IMR-90 (cell line): ENCODE data around the gene UPP2. TPM values are rescaled to one million over a fixed set of nuclear protein-coding genes. Genes with fewer than 3 reads are reported as not detected.

Source experiments
- ATAC-seq: fragments of 200-7000 bp; cut with Tn5 transposase; 2 replicates; pipeline ENCODE4 v1.9.1; 2020; ENCODE audit warnings: low read depth, mild to moderate bottlenecking, moderate library complexity
- BruUV-seq: library from RNA; stranded (reverse); fragments of 400-500 nt; replicated peaks from 2 replicates; lab custom pipeline; 2021; lab: Mats Ljungman, UMichigan
- CTCF ChIA-PET: fragments of 300-600 bp; formaldehyde crosslinking; extraction: SDS; loops from one replicate; lab custom pipeline; 2021; ENCODE audit warnings: antibody characterized with exemption; lab: Yijun Ruan, JAX
- POLR2A ChIA-PET: fragments of 300-600 bp; sonication (Branson Sonifier 250); formaldehyde crosslinking; loops from one replicate; lab custom pipeline; 2022; ENCODE audit warnings: antibody characterized with exemption; ENCODE audit not compliant: unreplicated experiment; lab: Charles Lee
- DNase-seq: peaks from one replicate; pipeline ENCODE4 v3.0.0; 2013
- H2AFZ ChIP-seq: replicated peaks from 2 replicates; pipeline ENCODE3; 2013; ENCODE audit warnings: low read length, mild to moderate bottlenecking; ENCODE audit not compliant: poor library complexity
- H2AK5ac ChIP-seq: 2 replicates; pipeline ENCODE4 v1.6.1; 2013; ENCODE audit warnings: low read depth, low read length, inconsistent platforms
- H2AK9ac ChIP-seq: replicated peaks from 2 replicates; pipeline ENCODE3; 2013; ENCODE audit warnings: mild to moderate bottlenecking, low read depth, low read length, moderate library complexity; ENCODE audit not compliant: poor library complexity
- H2BK120ac ChIP-seq: 2 replicates; pipeline ENCODE4 v1.6.1; 2013; ENCODE audit warnings: low read depth, low read length, inconsistent platforms
- H2BK15ac ChIP-seq: 3 replicates; pipeline ENCODE4 v1.6.1; 2013; ENCODE audit warnings: low read depth, low read length, inconsistent platforms
- H2BK20ac ChIP-seq: 2 replicates; pipeline ENCODE4 v1.6.1; 2013; ENCODE audit warnings: low read depth, mild to moderate bottlenecking, inconsistent platforms, low read length, moderate library complexity
- H2BK5ac ChIP-seq: 2 replicates; pipeline ENCODE4 v1.6.1; 2013; ENCODE audit warnings: mild to moderate bottlenecking, low read depth, low read length, inconsistent platforms; ENCODE audit not compliant: poor library complexity, severe bottlenecking
- H3K14ac ChIP-seq: replicated peaks from 2 replicates; pipeline ENCODE4 v1.6.1; 2013; ENCODE audit warnings: low read depth, low read length, inconsistent platforms
- H3K18ac ChIP-seq: 2 replicates; pipeline ENCODE4 v1.6.1; 2013; ENCODE audit warnings: low read depth, low read length, control low read depth
- H3K23ac ChIP-seq: 2 replicates; pipeline ENCODE4 v1.6.1; 2013; ENCODE audit warnings: low read depth, low read length, inconsistent platforms
- H3K27ac ChIP-seq: 2 replicates; pipeline ENCODE4 v1.5.1; 2013; ENCODE audit warnings: mild to moderate bottlenecking, control low read depth, low read length; ENCODE audit not compliant: insufficient read depth
- H3K27me3 ChIP-seq: 2 replicates; pipeline ENCODE4 v1.6.1; 2013; ENCODE audit warnings: low read length; ENCODE audit not compliant: control insufficient read depth, insufficient read depth
- H3K36me3 ChIP-seq: 2 replicates; pipeline ENCODE4 v1.6.1; 2013; ENCODE audit warnings: low read length, mixed read lengths; ENCODE audit not compliant: control insufficient read depth, insufficient read depth
- H3K4ac ChIP-seq: 2 replicates; pipeline ENCODE4 v1.6.1; 2013; ENCODE audit warnings: low read depth, low read length, inconsistent platforms
- H3K4me1 ChIP-seq: 2 replicates; pipeline ENCODE4 v1.6.1; 2013; ENCODE audit warnings: low read length, mixed read lengths; ENCODE audit not compliant: control insufficient read depth, insufficient read depth
- H3K4me2 ChIP-seq: 2 replicates; pipeline ENCODE4 v1.6.1; 2013; ENCODE audit warnings: low read depth, mild to moderate bottlenecking, control low read depth, low read length, moderate library complexity
- H3K4me3 ChIP-seq: 2 replicates; pipeline ENCODE4 v1.5.1; 2013; ENCODE audit warnings: low read depth, mild to moderate bottlenecking, control low read depth, low read length, moderate library complexity; ENCODE audit not compliant: insufficient read depth
- H3K56ac ChIP-seq: 2 replicates; pipeline ENCODE4 v1.6.1; 2013; ENCODE audit warnings: low read length, inconsistent platforms; ENCODE audit not compliant: insufficient read depth; ENCODE audit errors: extremely low read depth
- H3K79me1 ChIP-seq, 2 experiments: 2 replicates each; pipeline ENCODE4 v1.6.1; 2013; ENCODE audit warnings: low read length in 2 of 2, inconsistent platforms in 1 of 2, low read depth in 1 of 2
- H3K9ac ChIP-seq: 2 replicates; pipeline ENCODE4 v1.6.1; 2013; ENCODE audit warnings: low read depth, low read length, control low read depth
- H3K9me1 ChIP-seq: 2 replicates; pipeline ENCODE4 v1.6.1; 2013; ENCODE audit warnings: low read length, inconsistent platforms; ENCODE audit not compliant: insufficient read depth
- H3K9me3 ChIP-seq: 2 replicates; pipeline ENCODE4 v1.6.1; 2013; ENCODE audit warnings: low read length; ENCODE audit not compliant: control insufficient read depth, insufficient read depth
- H4K20me1 ChIP-seq: 2 replicates; pipeline ENCODE4 v1.6.1; 2013; ENCODE audit warnings: low read length, inconsistent platforms; ENCODE audit not compliant: insufficient read depth
- H4K5ac ChIP-seq: 2 replicates; pipeline ENCODE4 v1.6.1; 2013; ENCODE audit warnings: mild to moderate bottlenecking, low read depth, low read length, control low read depth
- H4K8ac ChIP-seq, 2 experiments: 2 replicates each; pipeline ENCODE4 v1.6.1; 2013; ENCODE audit warnings: low read depth in 2 of 2, low read length in 2 of 2, control low read depth in 1 of 2, inconsistent platforms in 1 of 2
- H4K91ac ChIP-seq: 2 replicates; pipeline ENCODE4 v1.6.1; 2013; ENCODE audit warnings: low read depth, low read length, inconsistent platforms; ENCODE audit not compliant: insufficient read depth
- BHLHE40 ChIP-seq: fragments of 150-350 bp; IDR thresholded peaks from 2 replicates; pipeline ENCODE4 v1.6.1; 2016; ENCODE audit warnings: mild to moderate bottlenecking, low read depth, low read length
- CEBPB ChIP-seq: IDR thresholded peaks from 2 replicates; pipeline ENCODE4 v1.6.1; 2012; ENCODE audit warnings: low read depth, low read length, improper control_type of control experiment
- CHD1 ChIP-seq: IDR thresholded peaks from 2 replicates; pipeline ENCODE4 v1.6.1; 2012; ENCODE audit warnings: low read depth, low read length, improper control_type of control experiment
- MAFK ChIP-seq: IDR thresholded peaks from 2 replicates; pipeline ENCODE4 v1.6.1; 2012; ENCODE audit warnings: low read depth, low read length, improper control_type of control experiment
- MXI1 ChIP-seq: IDR thresholded peaks from 2 replicates; pipeline ENCODE4 v1.6.1; 2012; ENCODE audit warnings: low read depth, mild to moderate bottlenecking, low read length, moderate library complexity, borderline replicate concordance
- POLR2A ChIP-seq: IDR thresholded peaks from 2 replicates; pipeline ENCODE4 v1.6.1; 2012; ENCODE audit warnings: mild to moderate bottlenecking, low read depth, low read length
- RAD21 ChIP-seq: IDR thresholded peaks from 2 replicates; pipeline ENCODE4 v1.6.1; 2012; ENCODE audit warnings: low read length, improper control_type of control experiment
- RCOR1 ChIP-seq: IDR thresholded peaks from 2 replicates; pipeline ENCODE4 v1.6.1; 2012; ENCODE audit warnings: mild to moderate bottlenecking, low read length, improper control_type of control experiment; ENCODE audit not compliant: insufficient replicate concordance
- RFX5 ChIP-seq: IDR thresholded peaks from 2 replicates; pipeline ENCODE4 v1.8.0; 2012; ENCODE audit warnings: low read depth, mild to moderate bottlenecking, low read length, moderate library complexity
- WGBS, 2 experiments: methylation state at CpG; one replicate each; pipeline versions ENCODE4 v1.1.5 to v1.1.7; 2013; ENCODE audit warnings: missing lambda C conversion rate in 2 of 2; ENCODE audit not compliant: insufficient read length in 1 of 2; ENCODE audit errors: extremely low coverage in 2 of 2; 5-methylcytosine and 5-hydroxymethylcytosine counted together
- dilution Hi-C: fragments of 300-500 bp; cut with HindIII; formaldehyde crosslinking; loops from one replicate; pipeline ENCODE4 v1.14.3; 2018; ENCODE audit warnings: low sequenced_read_pairs; ENCODE audit not compliant: unreplicated experiment
- in situ Hi-C: fragments of 300-500 bp; cut with MboI; formaldehyde crosslinking; loops from 3 replicates; pipeline ENCODE4 v1.14.3; 2019; ENCODE audit warnings: low sequenced_read_pairs, inconsistent platforms, mixed read lengths
- intact Hi-C: fragments of 100-400 bp; cut with micrococcal nuclease; formaldehyde crosslinking; loops from 2 replicates; pipeline ENCODE4 v1.10.0; 2022
- polyA plus RNA-seq, 3 experiments: library from polyadenylated mRNA; depleted of rRNA; stranded (reverse); fragments of >200 nt; gene quantifications; 2 replicates each; pipeline ENCODE4 v1.2.3, GENCODE V29; 2012; ENCODE audit warnings: low replicate concordance in 1 of 3
- total RNA-seq: library from RNA; depleted of rRNA; stranded (reverse); fragments of >200 nt; gene quantifications from 2 replicates; pipeline ENCODE4 v1.2.3, GENCODE V29; 2012
- TF ChIP-seq, protein P1 (sequence below): conservative IDR thresholded peaks from 2 replicates; pipeline ENCODE4 v1.5.1; 2012; ENCODE audit warnings: mild to moderate bottlenecking, low read depth, low read length, improper control_type of control experiment
- TF ChIP-seq, protein P2 (sequence below): fragments of 150-350 bp; IDR thresholded peaks from 2 replicates; pipeline ENCODE4 v1.6.1; 2017; ENCODE audit warnings: mild to moderate bottlenecking, antibody characterized with exemption, low read length, low read depth

The UPP2 gene
- total and polyA plus RNA-seq, 2 of the 4 experiments (the other 2 are of a cell fraction), result not detected

GRCh38 chr2:158102446-158102845 lies 770 bp downstream of the UPP2 start:
- intact Hi-C loops, result no loop called here
- in situ Hi-C loops, result no loop called here
- Histone ChIP-seq H2BK120ac (no peak overlapping the region), H2BK5ac (no peak overlapping the region), H3K79me1 (no peaks in the 10 kb centered on the region), H3K14ac (no peak overlapping the region), H3K36me3 (no peaks in the 10 kb centered on the region), H2BK20ac (no peak overlapping the region), H3K27me3 (no peaks in the 10 kb centered on the region), H3K9me1 (0 out of 2 replicates have a peak, but pooled peaks cover 2% of the 10 kb centered on the region), H3K9me3 (no peaks in the 10 kb centered on the region), H2AFZ (no peak overlapping the region), H3K4me2 (no peak overlapping the region), H3K56ac (no peak overlapping the region), H2AK5ac (no peak overlapping the region), H3K23ac (no peak overlapping the region), H3K9ac (no peak overlapping the region), H4K8ac (no peak overlapping the region), H4K20me1 (no peaks in the 10 kb centered on the region), H3K4me3 (no peak overlapping the region), H3K18ac (no peak overlapping the region), H4K5ac (no peak overlapping the region), H2BK15ac (no peak overlapping the region), H2AK9ac (no peak overlapping the region), H3K27ac (no peak overlapping the region), H4K91ac (no peak overlapping the region), H3K4me1 (no peaks in the 10 kb centered on the region), H3K4ac (no peak overlapping the region)
- DNase-seq, result no peak
- dilution Hi-C loops, result no loop called here
- ChIA-PET POLR2A (no interaction called here), CTCF (no interaction called here)
- TF ChIP-seq POLR2A (no peak), CEBPB (no peak), RFX5 (no peak), RCOR1 (no peak), RAD21 (no peak), MAFK (no peak), MXI1 (no peak), BHLHE40 (no peak), CHD1 (no peak)
- TF ChIP-seq, protein P1, sequence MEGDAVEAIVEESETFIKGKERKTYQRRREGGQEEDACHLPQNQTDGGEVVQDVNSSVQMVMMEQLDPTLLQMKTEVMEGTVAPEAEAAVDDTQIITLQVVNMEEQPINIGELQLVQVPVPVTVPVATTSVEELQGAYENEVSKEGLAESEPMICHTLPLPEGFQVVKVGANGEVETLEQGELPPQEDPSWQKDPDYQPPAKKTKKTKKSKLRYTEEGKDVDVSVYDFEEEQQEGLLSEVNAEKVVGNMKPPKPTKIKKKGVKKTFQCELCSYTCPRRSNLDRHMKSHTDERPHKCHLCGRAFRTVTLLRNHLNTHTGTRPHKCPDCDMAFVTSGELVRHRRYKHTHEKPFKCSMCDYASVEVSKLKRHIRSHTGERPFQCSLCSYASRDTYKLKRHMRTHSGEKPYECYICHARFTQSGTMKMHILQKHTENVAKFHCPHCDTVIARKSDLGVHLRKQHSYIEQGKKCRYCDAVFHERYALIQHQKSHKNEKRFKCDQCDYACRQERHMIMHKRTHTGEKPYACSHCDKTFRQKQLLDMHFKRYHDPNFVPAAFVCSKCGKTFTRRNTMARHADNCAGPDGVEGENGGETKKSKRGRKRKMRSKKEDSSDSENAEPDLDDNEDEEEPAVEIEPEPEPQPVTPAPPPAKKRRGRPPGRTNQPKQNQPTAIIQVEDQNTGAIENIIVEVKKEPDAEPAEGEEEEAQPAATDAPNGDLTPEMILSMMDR, result no peak
- TF ChIP-seq, protein P2, sequence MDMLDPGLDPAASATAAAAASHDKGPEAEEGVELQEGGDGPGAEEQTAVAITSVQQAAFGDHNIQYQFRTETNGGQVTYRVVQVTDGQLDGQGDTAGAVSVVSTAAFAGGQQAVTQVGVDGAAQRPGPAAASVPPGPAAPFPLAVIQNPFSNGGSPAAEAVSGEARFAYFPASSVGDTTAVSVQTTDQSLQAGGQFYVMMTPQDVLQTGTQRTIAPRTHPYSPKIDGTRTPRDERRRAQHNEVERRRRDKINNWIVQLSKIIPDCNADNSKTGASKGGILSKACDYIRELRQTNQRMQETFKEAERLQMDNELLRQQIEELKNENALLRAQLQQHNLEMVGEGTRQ, result no peak
- no TSS peak for BruUV-seq
- ATAC-seq, result no peak
- WGBS, 2 experiments, result no CpG with 5 or more reads among the region's 1 CpG
